HepG2 (cell line): ENCODE measurements around the gene KIAA0232. TPM values are rescaled to one million over a fixed set of nuclear protein-coding genes. Genes with fewer than 3 reads are reported as not detected.

ENCODE experiments used
- DBP ChIP-seq: sonication (generic); formaldehyde crosslinking; IDR thresholded peaks from 2 replicates; pipeline ENCODE4 v1.4.0; 2020; ENCODE audit warnings: missing genetic modification reagents; ENCODE audit errors: not compliant biosample characterization
- DZIP1 ChIP-seq: sonication (generic); formaldehyde crosslinking; IDR thresholded peaks from 2 replicates; pipeline ENCODE4 v1.5.0; 2020; ENCODE audit warnings: mild to moderate bottlenecking, missing genetic modification reagents
- GATA4 ChIP-seq: sonication (generic); IDR thresholded peaks from 2 replicates; pipeline ENCODE4 v1.6.1; 2016; ENCODE audit warnings: antibody characterized with exemption, low read depth, borderline replicate concordance
- HCFC1 ChIP-seq: fragments of 150-350 bp; IDR thresholded peaks from 2 replicates; pipeline ENCODE4 v1.6.1; 2014; ENCODE audit warnings: low read depth, low read length
- HOMEZ ChIP-seq: IDR thresholded peaks from 2 replicates; pipeline ENCODE4 v1.6.1; 2016; ENCODE audit warnings: low read depth
- KLF6 ChIP-seq: IDR thresholded peaks from 2 replicates; pipeline ENCODE4 v1.8.0; 2016; ENCODE audit warnings: missing biosample characterization, missing genetic modification reagents
- NFIC ChIP-seq: IDR thresholded peaks from 2 replicates; pipeline ENCODE4 v1.6.1; 2012; ENCODE audit warnings: mild to moderate bottlenecking, low read length, inconsistent platforms
- NKX3-1 ChIP-seq: sonication (generic); formaldehyde crosslinking; IDR thresholded peaks from 2 replicates; pipeline ENCODE4 v1.5.0; 2020; ENCODE audit warnings: missing genetic modification reagents
- PCBP1 ChIP-seq: fragments of 200-400 bp; formaldehyde crosslinking; IDR thresholded peaks from 2 replicates; pipeline ENCODE4 v1.6.1; 2017; ENCODE audit warnings: mild to moderate bottlenecking, low read depth, low read length, borderline replicate concordance
- PCBP2 ChIP-seq: fragments of 200-400 bp; formaldehyde crosslinking; optimal IDR thresholded peaks from 2 replicates; pipeline ENCODE3; 2018; ENCODE audit warnings: low read length, low read depth; ENCODE audit not compliant: poor library complexity, severe bottlenecking
- SMARCC2 ChIP-seq: fragments of 450-650 bp; IDR thresholded peaks from 2 replicates; pipeline ENCODE4 v1.6.1; 2017; ENCODE audit warnings: antibody characterized with exemption, mild to moderate bottlenecking
- SOX13 ChIP-seq, 3 experiments: fragments of 450-650 bp in 1 of 3; sonication (generic) in 1 of 3; formaldehyde crosslinking in 1 of 3; IDR thresholded peaks in 2 of 3; conservative IDR thresholded peaks in 1 of 3; 2 replicates each; pipeline versions ENCODE4 v1.5.0 to v1.6.1; 2016 to 2020; ENCODE audit warnings: antibody characterized with exemption in 1 of 3, mild to moderate bottlenecking in 1 of 3, missing compliant biosample characterization in 1 of 3, missing genetic modification reagents in 1 of 3, moderate library complexity in 1 of 3
- THRA ChIP-seq: sonication (generic); formaldehyde crosslinking; IDR thresholded peaks from 2 replicates; pipeline ENCODE4 v1.4.0; 2020; ENCODE audit warnings: missing genetic modification reagents, borderline replicate concordance
- U2AF2 ChIP-seq: fragments of 200-400 bp; formaldehyde crosslinking; IDR thresholded peaks from 2 replicates; pipeline ENCODE4 v1.6.1; 2017; ENCODE audit warnings: low read depth, mild to moderate bottlenecking, low read length
- ZC3H13 ChIP-seq: sonication (generic); formaldehyde crosslinking; IDR thresholded peaks from 2 replicates; pipeline ENCODE4 v1.8.1; 2023; ENCODE audit warnings: mild to moderate bottlenecking, missing genetic modification reagents, moderate library complexity
- ZNF230 ChIP-seq: sonication (generic); formaldehyde crosslinking; IDR thresholded peaks from 2 replicates; pipeline ENCODE4 v1.4.0; 2020; ENCODE audit warnings: mild to moderate bottlenecking, missing genetic modification reagents
- ZNF33A ChIP-seq: sonication (generic); formaldehyde crosslinking; IDR thresholded peaks from 2 replicates; pipeline ENCODE4 v1.5.1; 2020; ENCODE audit warnings: missing genetic modification reagents, mild to moderate bottlenecking, moderate library complexity, borderline replicate concordance
- ZNF550 ChIP-seq: sonication (generic); formaldehyde crosslinking; IDR thresholded peaks from 2 replicates; pipeline ENCODE4 v1.4.0; 2020; ENCODE audit warnings: mild to moderate bottlenecking, missing genetic modification reagents, borderline replicate concordance
- ZNF678 ChIP-seq: sonication (generic); formaldehyde crosslinking; IDR thresholded peaks from 2 replicates; pipeline ENCODE4 v1.4.0; 2020; ENCODE audit warnings: mild to moderate bottlenecking, missing genetic modification reagents
- ZNF790 ChIP-seq: sonication (generic); formaldehyde crosslinking; IDR thresholded peaks from 2 replicates; pipeline ENCODE4 v1.8.0; 2022; ENCODE audit warnings: missing genetic modification reagents, mild to moderate bottlenecking, borderline replicate concordance
- polyA plus RNA-seq, 8 experiments: library from polyadenylated mRNA; depleted of rRNA in 3 of 8; stranded (reverse) in 7 of 8; unstranded in 1 of 8; fragments of >200 nt; fragmentation: Illumina TruSeq in 4 of 8; extraction: Trizol in 4 of 8; gene quantifications; 2 replicates each; pipeline versions ENCODE4 v1.2.1 to v1.2.3, GENCODE V29; 2011 to 2016; ENCODE audit warnings: low read depth in 4 of 8, missing spikeins in 1 of 8, mixed read lengths in 1 of 8; ENCODE audit not compliant: insufficient read depth in 1 of 8
- total RNA-seq, 5 experiments: library from RNA; depleted of rRNA; stranded (reverse); fragments of >200 nt; fragmentation: Illumina TruSeq; extraction: Trizol; gene quantifications; 2 replicates each; pipeline ENCODE4 v1.2.3, GENCODE V29; 2016; ENCODE audit warnings: low read depth in 1 of 5

The KIAA0232 gene
- total and polyA plus RNA-seq, 2 of the 13 experiments (the other 11 are each of a cell fraction or from before 2014, with no cell fraction given), result 7.8 to 17.1 TPM

GRCh38 chr4:6902318-6903042 lies 120.0 kb downstream of the KIAA0232 start (continued):
- TF ChIP-seq U2AF2 (no peak), PCBP2 (no peak), ZC3H13 (CRISPR knock-in tag) (no peak), ZNF790 (CRISPR knock-in tag) (no peak), ZNF678 (CRISPR knock-in tag) (no peak), THRA (CRISPR knock-in tag) (no peak), ZNF230 (no peak; the same call in 1 of the 2 replicates), KLF6 (CRISPR knock-in tag) (no peak), NKX3-1 (CRISPR knock-in tag) (no peak), NFIC (no peak), PCBP1 (no peak), HCFC1 (no peak), DBP (no peak), HOMEZ (CRISPR knock-in tag) (no peak), DZIP1 (no peak), ZNF33A (CRISPR knock-in tag) (no peak), SMARCC2 (no peak), SOX13 (IDR thresholded peaks at IDR 0.05) (no peak), SOX13 (CRISPR knock-in tag; conservative IDR thresholded peaks at IDR 0.05 in 1 of 2, IDR thresholded peaks at IDR 0.05 in 1 of 2) (peak in 1 of 2 experiments; percentile 59; a peak in 1 of 4 replicates), GATA4 (no peak), ZNF550 (no peak)
